Measurements from ENCODE around the gene CLCNKA. TPM values are rescaled to one million over a fixed set of nuclear protein-coding genes. Genes with fewer than 3 reads are reported as not detected.
A peak's percentile ranks its signal among the peaks of the same experiment; 100 is the strongest.

The CLCNKA gene
- total and polyA plus RNA-seq, 2 of the 8 experiments (the other 6 are each of a cell fraction or from before 2014, with no cell fraction given) = 0.95 to 2.0 TPM

GRCh38 chr1:16028237-16029002 is 6.6 kb downstream of the CLCNKA start:
- ChIA-PET POLR2A (ENCODE audit: partially characterized antibody) (interaction anchor here (0.6 to 1.8 kb wide), 4 partner anchors 9 to 28 kb away, joined by 3 to 8 read pairs (median 3); no protein-coding TSS in a partner anchor), CTCF (ENCODE audit: partially characterized antibody) (interaction anchor here (0.7 to 2.7 kb wide), 5 partner anchors 15 to 71 kb away, joined by 3 to 21 read pairs (median 4); no protein-coding TSS in a partner anchor)
- Histone ChIP-seq H2BK15ac (ENCODE audit: low read length) (0 out of 2 replicates have a peak overlapping the region, but pooled peaks have one; percentile 29), H3K18ac (ENCODE audit: extremely low read depth, low read length) (no peak overlapping the region), H2BK20ac (ENCODE audit: low read length) (no peak overlapping the region), H3K79me2 (ENCODE audit: control insufficient read depth in 1 of 2, insufficient read depth in 2 of 2, low read length in 2 of 2) (no peaks in the 10 kb centered on the region), H3K36me3 (ENCODE audit: control insufficient read depth in 2 of 4, insufficient read depth in 4 of 4, low read length in 3 of 4) (no peaks in the 10 kb centered on the region), H3K56ac (replicated peaks; ENCODE audit: insufficient read length, low read depth, low read length) (no peak overlapping the region), H2BK12ac (ENCODE audit: low read depth, low read length) (peak overlapping the region; percentile 23; the same call in 1 of the 2 replicates), H3K9me3 (ENCODE audit: insufficient read depth in 2 of 2, low read depth in 1 of 2, low read length in 1 of 2) (no peaks in the 10 kb centered on the region), H3K23me2 (ENCODE audit: low read depth, low read length) (no peaks in the 10 kb centered on the region), H4K91ac (replicated peaks; ENCODE audit: insufficient read length, low read length) (no peak overlapping the region), H2BK5ac (ENCODE audit: low read depth, low read length) (no peak overlapping the region), H3K79me1 (ENCODE audit: low read depth, low read length) (no peaks in the 10 kb centered on the region), H3K9ac (replicated peaks in 1 of 4; ENCODE audit: extremely low read depth in 1 of 4, low read depth in 3 of 4, low read length in 3 of 4) (no peak overlapping the region), H3K4ac (replicated peaks; ENCODE audit: insufficient read length, low read depth, low read length) (peak overlapping the region; percentile 78), H4K8ac (ENCODE audit: extremely low read depth, insufficient read depth, low read length) (no peak overlapping the region), H3K4me2 (ENCODE audit: insufficient read depth in 1 of 2, low read depth in 2 of 2, low read length in 2 of 2) (no peak overlapping the region; a peak in 1 of 4 replicates), H3K23ac (ENCODE audit: insufficient read length) (no peak overlapping the region), H4K20me1 (replicated peaks in 1 of 2; ENCODE audit: control insufficient read depth in 1 of 2, insufficient read depth in 2 of 2, low read length in 2 of 2) (no peaks in the 10 kb centered on the region), H3K14ac (ENCODE audit: insufficient read length) (no peak overlapping the region), H3K27me3 (replicated peaks in 1 of 4; ENCODE audit: control insufficient read depth in 3 of 4, extremely low read depth in 1 of 4, insufficient read depth in 3 of 4, low read length in 3 of 4) (peaks cover 0 to 2% (median under 1%) of the 10 kb centered on the region in 4 experiments; a peak in 3 of 7 replicates), H3K27ac (ENCODE audit: low read depth, low read length) (no peak overlapping the region), H4K5ac (ENCODE audit: insufficient read length, low read depth, low read length) (no peak overlapping the region), H3K4me1 (replicated peaks in 1 of 4; ENCODE audit: control insufficient read depth in 3 of 4, insufficient read depth in 4 of 4, low read length in 3 of 4) (peaks cover 0 to 17% (median 9%) of the 10 kb centered on the region in 4 experiments; a peak in 6 of 7 replicates), H2BK120ac (replicated peaks; ENCODE audit: low read depth, low read length) (no peak overlapping the region), H2AFZ (ENCODE audit: low read length) (no peak overlapping the region), H2AK5ac (ENCODE audit: low read depth, low read length) (no peak overlapping the region; the same call in 1 of the 2 replicates), H3K4me3 (ENCODE audit: extremely low read depth in 1 of 4, insufficient read depth in 2 of 4, low read depth in 3 of 4, low read length in 4 of 4) (no peak overlapping the region)
- DNase-seq (ENCODE audit: low read depth in 1 of 2, low spot score in 2 of 2) (no peak), FAIRE-seq (no peak)
- WGBS, 2 experiments (ENCODE audit: extremely low coverage in 1 of 2, insufficient coverage in 1 of 2, insufficient read length in 1 of 2, insufficient replicate concordance in 2 of 2, low coverage in 1 of 2, low lambda C conversion rate in 2 of 2, missing lambda C conversion rate in 1 of 2) = 85% methylated on average over 11 of the region's 19 CpGs; no CpG with 5 or more reads in 1 of the 2 experiments
- TF ChIP-seq SP1 (IDR thresholded peaks at IDR 0.05; ENCODE audit: low read depth, low read length) (no peak), KDM4A (IDR thresholded peaks at IDR 0.05; ENCODE audit: low read depth, low read length, severe bottlenecking) (no peak), RXRA (IDR thresholded peaks at IDR 0.05; ENCODE audit: insufficient read depth, low read depth, low read length) (no peak), SIRT6 (IDR thresholded peaks at IDR 0.05; ENCODE audit: low read length) (no peak), EP300 (IDR thresholded peaks at IDR 0.05; ENCODE audit: borderline replicate concordance in 1 of 2, low read depth in 2 of 2, low read length in 2 of 2) (no peak), E2F6 (IDR thresholded peaks at IDR 0.05) (no peak), BCL11A (IDR thresholded peaks at IDR 0.05; ENCODE audit: low read depth in 2 of 2, low read length in 2 of 2) (no peak), JUND (IDR thresholded peaks at IDR 0.05; ENCODE audit: low read length) (no peak), SP4 (IDR thresholded peaks at IDR 0.05; ENCODE audit: low read length) (no peak), FOSL1 (IDR thresholded peaks at IDR 0.05; ENCODE audit: insufficient read depth, low read depth, low read length) (no peak)
